ENCODE measurements around the gene OSM. TPM values are rescaled to one million over a fixed set of nuclear protein-coding genes. Genes with fewer than 3 reads are reported as not detected.

Gene OSM
- total and polyA plus RNA-seq, 2 experiments from 2014 or later: not detected

DNA sequence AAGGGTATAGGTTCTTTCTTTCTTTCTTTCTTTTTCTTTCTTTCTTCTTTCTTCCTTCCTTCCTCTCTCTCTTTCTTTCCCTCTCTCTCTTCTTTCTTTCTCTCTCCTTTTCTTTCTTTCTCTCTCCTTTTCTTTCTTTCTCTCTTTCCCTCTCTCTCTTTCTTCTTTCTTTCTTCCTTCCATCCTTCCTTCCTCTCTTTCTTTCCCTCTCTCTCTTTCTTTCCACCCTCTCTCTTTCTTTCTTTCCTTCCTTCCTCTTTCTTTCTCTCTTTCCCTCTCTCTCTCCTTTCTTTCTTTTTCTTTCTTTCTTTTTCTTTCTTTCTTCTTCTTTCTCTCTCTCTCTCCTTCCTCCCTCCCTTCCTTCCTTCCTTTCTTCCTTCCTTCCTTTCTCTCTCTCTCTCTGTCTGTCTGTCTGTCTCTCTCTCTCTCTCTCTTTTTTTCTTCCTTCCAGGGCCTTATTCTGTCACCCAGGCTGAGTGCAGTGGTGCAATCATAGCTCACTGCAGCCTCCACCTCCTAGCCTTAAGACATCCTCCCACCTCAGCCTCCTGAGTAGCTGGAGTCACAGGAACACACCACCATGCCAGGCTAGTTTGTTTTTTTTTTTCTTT is 46.9 kb downstream of the OSM start (continued):
- TF ChIP-seq, protein P1, sequence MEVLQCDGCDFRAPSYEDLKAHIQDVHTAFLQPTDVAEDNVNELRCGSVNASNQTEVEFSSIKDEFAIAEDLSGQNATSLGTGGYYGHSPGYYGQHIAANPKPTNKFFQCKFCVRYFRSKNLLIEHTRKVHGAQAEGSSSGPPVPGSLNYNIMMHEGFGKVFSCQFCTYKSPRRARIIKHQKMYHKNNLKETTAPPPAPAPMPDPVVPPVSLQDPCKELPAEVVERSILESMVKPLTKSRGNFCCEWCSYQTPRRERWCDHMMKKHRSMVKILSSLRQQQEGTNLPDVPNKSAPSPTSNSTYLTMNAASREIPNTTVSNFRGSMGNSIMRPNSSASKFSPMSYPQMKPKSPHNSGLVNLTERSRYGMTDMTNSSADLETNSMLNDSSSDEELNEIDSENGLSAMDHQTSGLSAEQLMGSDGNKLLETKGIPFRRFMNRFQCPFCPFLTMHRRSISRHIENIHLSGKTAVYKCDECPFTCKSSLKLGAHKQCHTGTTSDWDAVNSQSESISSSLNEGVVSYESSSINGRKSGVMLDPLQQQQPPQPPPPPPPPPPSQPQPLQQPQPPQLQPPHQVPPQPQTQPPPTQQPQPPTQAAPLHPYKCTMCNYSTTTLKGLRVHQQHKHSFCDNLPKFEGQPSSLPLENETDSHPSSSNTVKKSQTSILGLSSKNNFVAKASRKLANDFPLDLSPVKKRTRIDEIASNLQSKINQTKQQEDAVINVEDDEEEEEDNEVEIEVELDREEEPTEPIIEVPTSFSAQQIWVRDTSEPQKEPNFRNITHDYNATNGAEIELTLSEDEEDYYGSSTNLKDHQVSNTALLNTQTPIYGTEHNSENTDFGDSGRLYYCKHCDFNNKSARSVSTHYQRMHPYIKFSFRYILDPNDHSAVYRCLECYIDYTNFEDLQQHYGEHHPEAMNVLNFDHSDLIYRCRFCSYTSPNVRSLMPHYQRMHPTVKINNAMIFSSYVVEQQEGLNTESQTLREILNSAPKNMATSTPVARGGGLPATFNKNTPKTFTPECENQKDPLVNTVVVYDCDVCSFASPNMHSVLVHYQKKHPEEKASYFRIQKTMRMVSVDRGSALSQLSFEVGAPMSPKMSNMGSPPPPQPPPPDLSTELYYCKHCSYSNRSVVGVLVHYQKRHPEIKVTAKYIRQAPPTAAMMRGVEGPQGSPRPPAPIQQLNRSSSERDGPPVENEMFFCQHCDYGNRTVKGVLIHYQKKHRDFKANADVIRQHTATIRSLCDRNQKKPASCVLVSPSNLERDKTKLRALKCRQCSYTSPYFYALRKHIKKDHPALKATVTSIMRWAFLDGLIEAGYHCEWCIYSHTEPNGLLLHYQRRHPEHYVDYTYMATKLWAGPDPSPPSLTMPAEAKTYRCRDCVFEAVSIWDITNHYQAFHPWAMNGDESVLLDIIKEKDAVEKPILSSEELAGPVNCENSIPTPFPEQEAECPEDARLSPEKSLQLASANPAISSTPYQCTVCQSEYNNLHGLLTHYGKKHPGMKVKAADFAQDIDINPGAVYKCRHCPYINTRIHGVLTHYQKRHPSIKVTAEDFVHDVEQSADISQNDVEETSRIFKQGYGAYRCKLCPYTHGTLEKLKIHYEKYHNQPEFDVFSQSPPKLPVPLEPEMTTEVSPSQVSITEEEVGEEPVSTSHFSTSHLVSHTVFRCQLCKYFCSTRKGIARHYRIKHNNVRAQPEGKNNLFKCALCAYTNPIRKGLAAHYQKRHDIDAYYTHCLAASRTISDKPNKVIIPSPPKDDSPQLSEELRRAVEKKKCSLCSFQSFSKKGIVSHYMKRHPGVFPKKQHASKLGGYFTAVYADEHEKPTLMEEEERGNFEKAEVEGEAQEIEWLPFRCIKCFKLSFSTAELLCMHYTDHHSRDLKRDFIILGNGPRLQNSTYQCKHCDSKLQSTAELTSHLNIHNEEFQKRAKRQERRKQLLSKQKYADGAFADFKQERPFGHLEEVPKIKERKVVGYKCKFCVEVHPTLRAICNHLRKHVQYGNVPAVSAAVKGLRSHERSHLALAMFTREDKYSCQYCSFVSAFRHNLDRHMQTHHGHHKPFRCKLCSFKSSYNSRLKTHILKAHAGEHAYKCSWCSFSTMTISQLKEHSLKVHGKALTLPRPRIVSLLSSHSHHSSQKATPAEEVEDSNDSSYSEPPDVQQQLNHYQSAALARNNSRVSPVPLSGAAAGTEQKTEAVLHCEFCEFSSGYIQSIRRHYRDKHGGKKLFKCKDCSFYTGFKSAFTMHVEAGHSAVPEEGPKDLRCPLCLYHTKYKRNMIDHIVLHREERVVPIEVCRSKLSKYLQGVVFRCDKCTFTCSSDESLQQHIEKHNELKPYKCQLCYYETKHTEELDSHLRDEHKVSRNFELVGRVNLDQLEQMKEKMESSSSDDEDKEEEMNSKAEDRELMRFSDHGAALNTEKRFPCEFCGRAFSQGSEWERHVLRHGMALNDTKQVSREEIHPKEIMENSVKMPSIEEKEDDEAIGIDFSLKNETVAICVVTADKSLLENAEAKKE (CRISPR knock-in tag; IDR thresholded peaks at IDR 0.05): no peak
- TF ChIP-seq, protein P2, sequence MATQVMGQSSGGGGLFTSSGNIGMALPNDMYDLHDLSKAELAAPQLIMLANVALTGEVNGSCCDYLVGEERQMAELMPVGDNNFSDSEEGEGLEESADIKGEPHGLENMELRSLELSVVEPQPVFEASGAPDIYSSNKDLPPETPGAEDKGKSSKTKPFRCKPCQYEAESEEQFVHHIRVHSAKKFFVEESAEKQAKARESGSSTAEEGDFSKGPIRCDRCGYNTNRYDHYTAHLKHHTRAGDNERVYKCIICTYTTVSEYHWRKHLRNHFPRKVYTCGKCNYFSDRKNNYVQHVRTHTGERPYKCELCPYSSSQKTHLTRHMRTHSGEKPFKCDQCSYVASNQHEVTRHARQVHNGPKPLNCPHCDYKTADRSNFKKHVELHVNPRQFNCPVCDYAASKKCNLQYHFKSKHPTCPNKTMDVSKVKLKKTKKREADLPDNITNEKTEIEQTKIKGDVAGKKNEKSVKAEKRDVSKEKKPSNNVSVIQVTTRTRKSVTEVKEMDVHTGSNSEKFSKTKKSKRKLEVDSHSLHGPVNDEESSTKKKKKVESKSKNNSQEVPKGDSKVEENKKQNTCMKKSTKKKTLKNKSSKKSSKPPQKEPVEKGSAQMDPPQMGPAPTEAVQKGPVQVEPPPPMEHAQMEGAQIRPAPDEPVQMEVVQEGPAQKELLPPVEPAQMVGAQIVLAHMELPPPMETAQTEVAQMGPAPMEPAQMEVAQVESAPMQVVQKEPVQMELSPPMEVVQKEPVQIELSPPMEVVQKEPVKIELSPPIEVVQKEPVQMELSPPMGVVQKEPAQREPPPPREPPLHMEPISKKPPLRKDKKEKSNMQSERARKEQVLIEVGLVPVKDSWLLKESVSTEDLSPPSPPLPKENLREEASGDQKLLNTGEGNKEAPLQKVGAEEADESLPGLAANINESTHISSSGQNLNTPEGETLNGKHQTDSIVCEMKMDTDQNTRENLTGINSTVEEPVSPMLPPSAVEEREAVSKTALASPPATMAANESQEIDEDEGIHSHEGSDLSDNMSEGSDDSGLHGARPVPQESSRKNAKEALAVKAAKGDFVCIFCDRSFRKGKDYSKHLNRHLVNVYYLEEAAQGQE (IDR thresholded peaks at IDR 0.05; ENCODE audit: unreplicated experiment): no peak
- TF ChIP-seq EZH2 (IDR thresholded peaks at IDR 0.05; ENCODE audit: low read depth, unreplicated experiment) (no peak), NANOG (IDR thresholded peaks at IDR 0.05; ENCODE audit: borderline replicate concordance) (no peak), ZNF331 (CRISPR knock-in tag; IDR thresholded peaks at IDR 0.05; ENCODE audit: low read depth) (no peak)

Measured in GM23338 (cell line).